Measurements from ENCODE around the gene MACROD2. TPM values are rescaled to one million over a fixed set of nuclear protein-coding genes. Genes with fewer than 3 reads are reported as not detected.

Gene MACROD2
- total RNA-seq, 1 experiment from 2014 or later: 3.7 TPM

DNA sequence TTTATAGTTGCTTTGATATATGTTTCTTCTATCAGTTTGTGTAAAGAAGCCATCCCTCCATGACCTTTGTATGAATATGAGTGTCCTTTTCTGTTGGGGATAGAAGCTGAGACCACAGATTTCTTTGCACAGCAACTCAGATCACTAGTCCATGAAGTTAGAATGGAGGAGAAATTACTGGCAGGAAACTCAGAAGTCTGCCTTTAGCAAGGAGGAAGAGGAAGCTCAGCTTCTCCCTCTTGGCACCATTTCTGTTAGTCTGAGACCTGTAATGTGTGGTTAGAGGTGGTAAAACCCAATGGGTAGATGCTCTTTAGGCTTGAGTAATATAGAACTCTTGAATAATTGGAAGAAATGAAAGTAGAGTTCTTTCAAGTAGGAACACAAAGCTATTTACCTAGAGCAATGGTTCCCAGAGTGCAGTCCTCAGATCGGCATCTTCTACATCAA, 1337.4 kb downstream of the MACROD2 start (continued):
- TF ChIP-seq, protein P1, sequence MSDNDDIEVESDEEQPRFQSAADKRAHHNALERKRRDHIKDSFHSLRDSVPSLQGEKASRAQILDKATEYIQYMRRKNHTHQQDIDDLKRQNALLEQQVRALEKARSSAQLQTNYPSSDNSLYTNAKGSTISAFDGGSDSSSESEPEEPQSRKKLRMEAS (IDR thresholded peaks at IDR 0.05): no peak

DNA sequence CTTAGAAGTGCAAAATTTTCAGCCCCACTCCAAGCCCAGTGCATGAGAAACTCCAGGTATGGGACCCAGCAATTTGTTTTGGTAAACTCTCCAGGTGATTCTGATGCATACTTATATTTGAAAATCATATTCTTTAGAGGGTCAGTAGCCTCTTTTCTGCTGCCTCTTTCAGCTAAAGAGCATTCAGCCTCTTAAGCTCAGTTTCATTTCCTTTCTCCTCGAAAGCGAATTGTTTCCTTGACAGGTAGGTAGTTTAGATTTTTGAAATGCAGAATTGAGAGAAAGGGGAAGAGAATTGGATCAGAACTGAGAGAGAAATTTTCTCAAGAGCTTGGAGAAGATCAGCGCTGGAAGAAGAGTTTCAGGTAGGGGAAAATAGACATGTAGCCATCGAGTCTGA, 1337.9 kb downstream of the MACROD2 start:
- Histone ChIP-seq H3K27ac (ENCODE audit: low read depth, low read length) (no peak overlapping the region), H3K36me3 (ENCODE audit: control insufficient read depth in 1 of 2, insufficient read depth in 2 of 2, low read length in 2 of 2) (no peaks in the 10 kb centered on the region), H3K4me3 (replicated peaks in 1 of 2; ENCODE audit: low read depth in 1 of 2, low read length in 2 of 2) (no peak overlapping the region), H4K20me1 (ENCODE audit: insufficient read depth) (no peaks in the 10 kb centered on the region), H2AFZ (ENCODE audit: low read depth, low read length, poor library complexity, severe bottlenecking) (no peak overlapping the region), H3K79me2 (ENCODE audit: insufficient read depth, low read length) (no peaks in the 10 kb centered on the region), H3K9me3 (ENCODE audit: control insufficient read depth in 1 of 2, insufficient read depth in 1 of 2, low read depth in 1 of 2, low read length in 2 of 2) (no peaks in the 10 kb centered on the region; a peak in 2 of 4 replicates), H3K4me1 (ENCODE audit: control insufficient read depth in 1 of 2, insufficient read depth in 2 of 2, low read length in 2 of 2) (no peaks in the 10 kb centered on the region), H3K9ac (ENCODE audit: low read length) (no peak overlapping the region), H3K27me3 (ENCODE audit: insufficient read depth, low read length) (no peaks in the 10 kb centered on the region), H3K9me2 (ENCODE audit: insufficient read depth) (no peaks in the 10 kb centered on the region), H3K4me2 (ENCODE audit: low read length) (no peak overlapping the region)
- ChIA-PET POLR2A (no interaction called here), CTCF (no interaction called here), RAD21 (ENCODE audit: low non-redundant PET in 1 of 2, low total read pairs in 2 of 2, uncharacterized antibody in 2 of 2, unreplicated experiment in 2 of 2) (no interaction called here)
- intact Hi-C loops (cut with micrococcal nuclease): no loop called here
- DNase-seq (ENCODE audit: low read depth, low spot score): no peak
- BruUV-seq (replicated peaks): no TSS peak
- no peak for ATAC-seq
- no peak for TF ChIP-seq POLR2AphosphoS5 (IDR thresholded peaks at IDR 0.05; ENCODE audit: low read depth, low read length)
- TF ChIP-seq FOSL1 (IDR thresholded peaks at IDR 0.05; ENCODE audit: low read depth): no peak
- TF ChIP-seq TCF7L2 (IDR thresholded peaks at IDR 0.05; ENCODE audit: borderline replicate concordance, extremely low read depth, insufficient read depth, insufficient read length): no peak
- TF ChIP-seq EGR1 (IDR thresholded peaks at IDR 0.05; ENCODE audit: low read depth): no peak
- no peak for TF ChIP-seq SIN3A (IDR thresholded peaks at IDR 0.05; ENCODE audit: low read depth)
- no peak for TF ChIP-seq ZFX (IDR thresholded peaks at IDR 0.05)
- TF ChIP-seq CBX3 (IDR thresholded peaks at IDR 0.05; ENCODE audit: low read depth): no peak
- TF ChIP-seq RAD21 (IDR thresholded peaks at IDR 0.05; ENCODE audit: low read depth): no peak
- TF ChIP-seq, protein P2, sequence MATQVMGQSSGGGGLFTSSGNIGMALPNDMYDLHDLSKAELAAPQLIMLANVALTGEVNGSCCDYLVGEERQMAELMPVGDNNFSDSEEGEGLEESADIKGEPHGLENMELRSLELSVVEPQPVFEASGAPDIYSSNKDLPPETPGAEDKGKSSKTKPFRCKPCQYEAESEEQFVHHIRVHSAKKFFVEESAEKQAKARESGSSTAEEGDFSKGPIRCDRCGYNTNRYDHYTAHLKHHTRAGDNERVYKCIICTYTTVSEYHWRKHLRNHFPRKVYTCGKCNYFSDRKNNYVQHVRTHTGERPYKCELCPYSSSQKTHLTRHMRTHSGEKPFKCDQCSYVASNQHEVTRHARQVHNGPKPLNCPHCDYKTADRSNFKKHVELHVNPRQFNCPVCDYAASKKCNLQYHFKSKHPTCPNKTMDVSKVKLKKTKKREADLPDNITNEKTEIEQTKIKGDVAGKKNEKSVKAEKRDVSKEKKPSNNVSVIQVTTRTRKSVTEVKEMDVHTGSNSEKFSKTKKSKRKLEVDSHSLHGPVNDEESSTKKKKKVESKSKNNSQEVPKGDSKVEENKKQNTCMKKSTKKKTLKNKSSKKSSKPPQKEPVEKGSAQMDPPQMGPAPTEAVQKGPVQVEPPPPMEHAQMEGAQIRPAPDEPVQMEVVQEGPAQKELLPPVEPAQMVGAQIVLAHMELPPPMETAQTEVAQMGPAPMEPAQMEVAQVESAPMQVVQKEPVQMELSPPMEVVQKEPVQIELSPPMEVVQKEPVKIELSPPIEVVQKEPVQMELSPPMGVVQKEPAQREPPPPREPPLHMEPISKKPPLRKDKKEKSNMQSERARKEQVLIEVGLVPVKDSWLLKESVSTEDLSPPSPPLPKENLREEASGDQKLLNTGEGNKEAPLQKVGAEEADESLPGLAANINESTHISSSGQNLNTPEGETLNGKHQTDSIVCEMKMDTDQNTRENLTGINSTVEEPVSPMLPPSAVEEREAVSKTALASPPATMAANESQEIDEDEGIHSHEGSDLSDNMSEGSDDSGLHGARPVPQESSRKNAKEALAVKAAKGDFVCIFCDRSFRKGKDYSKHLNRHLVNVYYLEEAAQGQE (IDR thresholded peaks at IDR 0.05; ENCODE audit: low read depth): no peak
- TF ChIP-seq, protein P3, sequence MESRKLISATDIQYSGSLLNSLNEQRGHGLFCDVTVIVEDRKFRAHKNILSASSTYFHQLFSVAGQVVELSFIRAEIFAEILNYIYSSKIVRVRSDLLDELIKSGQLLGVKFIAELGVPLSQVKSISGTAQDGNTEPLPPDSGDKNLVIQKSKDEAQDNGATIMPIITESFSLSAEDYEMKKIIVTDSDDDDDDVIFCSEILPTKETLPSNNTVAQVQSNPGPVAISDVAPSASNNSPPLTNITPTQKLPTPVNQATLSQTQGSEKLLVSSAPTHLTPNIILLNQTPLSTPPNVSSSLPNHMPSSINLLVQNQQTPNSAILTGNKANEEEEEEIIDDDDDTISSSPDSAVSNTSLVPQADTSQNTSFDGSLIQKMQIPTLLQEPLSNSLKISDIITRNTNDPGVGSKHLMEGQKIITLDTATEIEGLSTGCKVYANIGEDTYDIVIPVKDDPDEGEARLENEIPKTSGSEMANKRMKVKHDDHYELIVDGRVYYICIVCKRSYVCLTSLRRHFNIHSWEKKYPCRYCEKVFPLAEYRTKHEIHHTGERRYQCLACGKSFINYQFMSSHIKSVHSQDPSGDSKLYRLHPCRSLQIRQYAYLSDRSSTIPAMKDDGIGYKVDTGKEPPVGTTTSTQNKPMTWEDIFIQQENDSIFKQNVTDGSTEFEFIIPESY (IDR thresholded peaks at IDR 0.05; ENCODE audit: extremely low read depth, insufficient replicate concordance, low read length): no peak
- no peak for TF ChIP-seq EZH2 (IDR thresholded peaks at IDR 0.05)
- no peak for TF ChIP-seq JUND (IDR thresholded peaks at IDR 0.05)
- TF ChIP-seq, protein P4, sequence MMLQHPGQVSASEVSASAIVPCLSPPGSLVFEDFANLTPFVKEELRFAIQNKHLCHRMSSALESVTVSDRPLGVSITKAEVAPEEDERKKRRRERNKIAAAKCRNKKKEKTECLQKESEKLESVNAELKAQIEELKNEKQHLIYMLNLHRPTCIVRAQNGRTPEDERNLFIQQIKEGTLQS (IDR thresholded peaks at IDR 0.05): no peak
- TF ChIP-seq ELF1 (IDR thresholded peaks at IDR 0.05; ENCODE audit: borderline replicate concordance, low read depth): no peak
- no peak for TF ChIP-seq CEBPB (IDR thresholded peaks at IDR 0.05; ENCODE audit: low read depth)
- TF ChIP-seq SRF (IDR thresholded peaks at IDR 0.05; ENCODE audit: low read depth): no peak
- TF ChIP-seq SP1 (IDR thresholded peaks at IDR 0.05; ENCODE audit: low read depth): no peak
- no peak for TF ChIP-seq ZNF274 (IDR thresholded peaks at IDR 0.05; ENCODE audit: low read depth, low read length)
- TF ChIP-seq, protein P5, sequence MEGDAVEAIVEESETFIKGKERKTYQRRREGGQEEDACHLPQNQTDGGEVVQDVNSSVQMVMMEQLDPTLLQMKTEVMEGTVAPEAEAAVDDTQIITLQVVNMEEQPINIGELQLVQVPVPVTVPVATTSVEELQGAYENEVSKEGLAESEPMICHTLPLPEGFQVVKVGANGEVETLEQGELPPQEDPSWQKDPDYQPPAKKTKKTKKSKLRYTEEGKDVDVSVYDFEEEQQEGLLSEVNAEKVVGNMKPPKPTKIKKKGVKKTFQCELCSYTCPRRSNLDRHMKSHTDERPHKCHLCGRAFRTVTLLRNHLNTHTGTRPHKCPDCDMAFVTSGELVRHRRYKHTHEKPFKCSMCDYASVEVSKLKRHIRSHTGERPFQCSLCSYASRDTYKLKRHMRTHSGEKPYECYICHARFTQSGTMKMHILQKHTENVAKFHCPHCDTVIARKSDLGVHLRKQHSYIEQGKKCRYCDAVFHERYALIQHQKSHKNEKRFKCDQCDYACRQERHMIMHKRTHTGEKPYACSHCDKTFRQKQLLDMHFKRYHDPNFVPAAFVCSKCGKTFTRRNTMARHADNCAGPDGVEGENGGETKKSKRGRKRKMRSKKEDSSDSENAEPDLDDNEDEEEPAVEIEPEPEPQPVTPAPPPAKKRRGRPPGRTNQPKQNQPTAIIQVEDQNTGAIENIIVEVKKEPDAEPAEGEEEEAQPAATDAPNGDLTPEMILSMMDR (IDR thresholded peaks at IDR 0.05 in 2 of 3, conservative IDR thresholded peaks at IDR 0.05 in 1 of 3; ENCODE audit: borderline replicate concordance in 1 of 3, insufficient read depth in 1 of 3, low read depth in 2 of 3, low read length in 2 of 3): no peak

All from HCT116 (cell line).